GM21423 (cell line): ENCODE results near the gene NARS2.
"Not testable (repeated sequence)": the region's sequence is repeated elsewhere in the genome, so short reads cannot be mapped to it uniquely, and the experiment has no call there.

Experiments used
- ATAC-seq: cut with Tn5 transposase; IDR thresholded peaks from one replicate; pipeline ENCODE4 v1.9.1; 2021; ENCODE audit warnings: mild to moderate bottlenecking, moderate library complexity; ENCODE audit not compliant: unreplicated experiment

NARS2 gene

GRCh38 chr11:78493413-78493975 lies 81.2 kb downstream of the NARS2 start:
- no peak for ATAC-seq

DNA sequence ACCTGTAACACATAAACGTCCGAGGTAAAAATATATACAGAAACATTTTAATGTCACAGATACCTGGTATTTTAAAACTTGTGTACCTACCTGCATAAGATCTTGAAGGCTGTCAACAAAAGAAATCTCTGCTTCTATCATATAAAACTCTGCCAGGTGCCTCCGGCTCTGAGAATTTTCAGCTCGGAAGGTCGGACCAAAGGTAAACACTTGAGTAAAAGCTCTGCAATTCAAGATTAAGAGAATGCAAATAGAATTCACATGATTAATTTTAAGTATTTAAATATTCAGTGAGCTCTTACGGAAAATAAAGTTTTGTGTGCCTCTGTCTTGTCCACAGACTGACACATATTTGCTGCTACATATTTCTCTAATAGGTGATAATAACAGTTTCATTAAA lies 81.7 kb downstream of the NARS2 start:
- no peak for ATAC-seq

DNA sequence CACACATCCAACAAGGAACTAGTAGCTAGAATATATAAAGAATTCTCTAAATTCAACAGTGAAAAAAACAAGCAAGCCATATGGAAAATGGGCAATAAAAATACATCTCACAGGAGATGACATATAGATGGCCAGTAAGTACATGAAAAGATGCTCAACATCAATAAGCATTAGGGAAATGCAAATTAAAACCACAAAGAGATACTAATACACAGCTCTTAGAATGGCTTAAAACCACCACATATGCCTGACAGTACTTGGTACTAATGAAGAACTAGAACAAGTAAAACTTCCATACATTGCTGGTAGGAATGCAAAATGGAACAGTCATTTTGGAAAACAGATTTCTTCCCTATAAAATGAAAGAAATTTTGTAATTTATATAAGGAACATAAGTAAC lies 85.5 kb downstream of the NARS2 start:
- ATAC-seq: no peak

DNA sequence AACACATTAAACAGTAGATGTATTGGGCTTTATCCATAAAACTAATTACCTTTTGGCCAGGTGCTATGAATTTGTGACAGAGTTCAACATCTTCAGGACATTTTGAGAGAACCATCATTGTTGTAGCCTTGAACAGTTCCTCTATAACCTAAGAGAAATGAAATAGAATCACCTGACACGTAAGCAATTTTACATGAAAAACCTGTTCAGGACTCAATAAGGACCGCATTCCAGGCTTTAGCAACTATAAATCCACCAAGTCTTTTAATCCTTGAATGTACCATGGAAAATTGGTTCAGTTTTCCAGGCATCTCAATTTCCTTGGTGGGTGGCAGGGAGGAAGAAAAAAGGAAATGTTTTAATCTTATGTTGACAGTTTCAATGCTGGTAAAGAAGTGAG lies 96.1 kb downstream of the NARS2 start:
- ATAC-seq: no peak

GRCh38 chr11:78476066-78476465 lies 98.6 kb downstream of the NARS2 start:
- ATAC-seq: no peak

GRCh38 chr11:78474451-78474850 lies 100.2 kb downstream of the NARS2 start:
- ATAC-seq: no peak

DNA sequence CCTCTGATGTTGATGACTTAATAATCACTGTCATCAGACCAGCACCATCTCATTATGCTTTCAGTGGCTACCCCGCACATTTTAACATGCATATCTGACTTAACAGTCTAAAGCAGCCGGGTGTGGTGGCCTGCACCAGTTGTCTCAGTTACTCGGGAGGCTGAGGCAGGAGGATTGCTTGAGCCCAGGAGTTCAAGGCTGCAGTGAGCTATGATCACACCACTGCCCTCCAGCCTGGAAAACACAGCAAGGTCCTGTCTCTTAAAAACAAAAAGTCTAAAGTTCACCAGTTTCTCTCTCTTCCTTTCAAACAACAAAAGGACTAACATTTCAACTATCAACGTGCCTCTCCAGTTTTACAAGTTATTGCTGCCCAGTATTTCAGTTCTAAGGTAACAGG lies 101.8 kb downstream of the NARS2 start:
- ATAC-seq: no peak

DNA sequence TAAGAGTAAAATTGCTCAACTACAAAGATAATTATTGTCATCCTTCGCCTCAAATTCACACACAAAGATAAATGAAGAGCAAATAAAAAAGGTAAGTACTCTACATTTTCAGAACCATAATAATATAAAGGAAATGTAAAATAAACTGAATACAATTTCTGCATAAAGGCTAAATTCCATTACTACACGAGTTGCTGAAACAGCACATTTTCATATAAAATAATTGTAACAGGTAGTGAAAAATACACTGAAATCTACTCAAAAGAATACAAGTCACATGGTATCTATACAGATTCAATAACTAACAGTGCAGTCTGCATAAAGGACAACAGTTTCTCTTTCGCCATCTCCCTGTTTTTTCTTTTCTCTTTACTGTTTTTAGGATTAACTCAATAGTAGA lies 102.3 kb downstream of the NARS2 start:
- ATAC-seq: no peak

DNA sequence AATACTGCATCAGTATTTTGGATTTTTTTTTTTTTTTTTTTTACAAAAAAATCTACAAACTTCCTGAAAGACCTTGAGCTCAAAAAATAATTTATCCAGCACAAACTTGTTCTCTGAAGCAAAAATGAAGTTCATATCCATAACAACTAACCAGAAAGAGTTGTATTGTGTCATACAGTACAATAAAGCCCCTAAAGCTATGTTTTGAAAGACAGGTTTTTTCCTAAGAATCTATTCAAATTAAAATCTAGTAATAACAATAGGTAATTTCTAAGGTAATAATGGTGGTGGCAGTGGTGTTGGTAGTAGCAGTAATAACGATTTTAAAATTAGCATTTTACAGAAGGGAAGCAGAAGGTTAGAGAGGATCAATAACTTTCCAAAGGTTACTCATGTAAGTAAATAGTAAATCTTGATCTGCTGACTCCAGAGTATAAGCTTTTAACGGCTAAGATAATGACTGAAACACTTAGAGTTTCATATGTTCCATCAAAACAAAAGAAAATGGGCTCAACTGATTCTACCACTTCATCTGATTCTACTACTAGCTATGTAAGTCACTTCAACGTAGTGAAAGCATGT lies 103.7 kb downstream of the NARS2 start:
- ATAC-seq: no peak

DNA sequence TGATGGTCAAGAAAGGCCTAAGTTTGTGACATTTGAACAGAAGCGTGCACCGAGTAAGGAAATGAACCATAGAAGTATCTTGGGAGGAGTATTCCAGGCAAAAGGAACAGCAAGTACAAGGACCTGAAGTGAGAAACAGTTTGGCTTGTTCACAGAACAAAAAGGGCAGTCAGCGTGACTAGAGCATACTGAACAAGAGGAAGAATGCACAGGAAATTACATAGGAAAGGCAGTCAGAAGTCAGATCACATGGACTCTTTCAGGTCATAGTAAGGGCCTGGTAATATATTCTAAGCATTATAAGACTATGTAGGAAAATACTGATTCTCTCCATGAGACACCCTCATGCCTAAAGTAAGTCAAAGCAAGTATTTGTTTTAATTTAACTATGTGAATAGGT lies 104.8 kb downstream of the NARS2 start:
- ATAC-seq: no peak

DNA sequence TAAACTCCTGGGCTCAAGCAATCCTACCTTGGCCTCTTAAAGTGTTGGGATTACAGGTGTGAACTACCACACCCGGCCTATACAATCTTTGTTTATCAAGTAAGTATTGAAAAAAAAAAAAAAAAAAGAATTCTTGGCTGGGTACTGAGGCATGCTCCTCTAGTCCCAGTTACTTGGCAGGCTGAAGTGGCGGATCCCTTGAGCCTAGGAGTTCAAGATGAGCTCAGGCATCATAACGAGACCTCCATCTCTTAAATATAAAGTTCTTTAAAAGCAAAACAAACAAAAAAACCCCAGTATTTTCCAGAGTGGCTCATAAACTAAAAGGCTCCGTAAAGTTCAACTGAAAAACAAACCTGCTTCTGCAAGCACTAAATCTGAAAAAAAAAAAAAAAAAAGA lies 106.7 kb downstream of the NARS2 start:
- no peak for ATAC-seq

DNA sequence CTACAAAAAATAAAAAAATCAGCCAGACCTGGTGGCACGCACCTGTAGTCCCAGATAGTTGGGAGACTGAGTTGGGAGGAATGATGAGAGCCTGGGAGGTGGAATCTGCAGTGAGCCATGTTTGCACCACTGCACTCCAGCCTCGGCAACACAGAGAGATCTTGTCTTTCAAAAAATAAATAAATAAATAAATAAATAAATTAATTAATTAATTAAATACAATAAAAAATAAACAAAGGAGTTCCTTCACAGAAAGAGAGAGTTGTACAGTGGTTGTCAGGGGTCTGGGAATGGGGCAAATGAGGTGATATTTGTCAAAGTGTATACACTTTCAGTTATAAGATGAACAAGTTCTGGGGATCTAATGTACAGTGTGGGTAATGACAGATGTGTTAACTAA lies 107.3 kb downstream of the NARS2 start:
- no peak for ATAC-seq

DNA sequence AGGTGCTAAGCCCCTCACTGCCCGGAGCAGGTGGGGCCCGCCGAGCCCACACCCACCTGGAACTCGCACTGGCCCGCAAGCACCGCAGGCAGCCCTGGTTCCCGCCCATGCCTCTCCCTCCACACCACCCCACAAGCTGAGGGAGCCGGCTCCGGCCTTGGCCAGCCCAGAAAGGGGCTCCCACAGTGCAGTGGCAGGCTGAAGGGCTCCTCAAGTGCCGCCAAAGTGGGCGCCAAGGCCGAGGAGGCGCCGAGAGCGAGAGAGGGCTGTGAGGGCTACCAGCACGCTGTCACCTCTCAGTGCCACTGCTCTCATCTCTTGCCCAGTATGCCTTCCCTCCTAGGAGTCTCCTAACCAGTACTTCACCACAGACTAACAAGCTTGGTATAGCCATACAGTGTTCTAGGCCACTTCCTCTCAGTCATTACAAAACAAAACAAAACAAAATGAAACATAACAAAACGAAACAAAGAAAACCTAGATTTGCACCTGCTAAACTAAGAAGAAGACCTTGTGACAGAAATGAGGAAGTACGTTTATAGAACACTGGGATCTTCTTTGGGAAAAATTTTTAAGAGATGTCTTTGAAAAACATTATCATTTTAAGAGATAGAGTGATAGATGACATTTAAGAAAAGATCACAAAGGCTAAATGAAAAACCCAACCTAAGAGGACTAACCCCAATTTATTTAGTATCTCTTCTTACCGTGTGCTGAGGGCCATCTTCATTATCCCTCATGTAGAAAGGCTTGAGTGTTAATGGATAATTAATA lies 109.3 kb downstream of the NARS2 start:
- peak; percentile 99 for ATAC-seq

DNA sequence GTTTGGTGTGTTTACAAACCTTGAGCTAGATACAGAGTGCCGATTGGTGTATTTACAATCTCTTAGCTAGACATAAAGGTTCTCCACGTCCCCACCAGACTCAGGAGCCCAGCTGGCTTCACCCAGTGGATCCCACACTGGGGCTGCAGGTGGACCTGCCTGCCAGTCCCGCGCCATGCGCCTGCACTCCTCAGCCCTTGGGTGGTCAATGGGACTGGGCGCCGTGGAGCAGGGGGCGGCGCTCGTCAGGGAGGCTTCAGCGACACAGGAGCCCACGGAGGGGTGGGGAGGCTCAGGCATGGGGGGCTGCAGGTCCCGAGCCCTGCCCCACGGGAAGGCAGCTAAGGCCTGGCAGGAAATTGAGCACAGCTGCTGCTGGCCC lies 109.9 kb downstream of the NARS2 start:
- not testable (repeated sequence) for ATAC-seq

DNA sequence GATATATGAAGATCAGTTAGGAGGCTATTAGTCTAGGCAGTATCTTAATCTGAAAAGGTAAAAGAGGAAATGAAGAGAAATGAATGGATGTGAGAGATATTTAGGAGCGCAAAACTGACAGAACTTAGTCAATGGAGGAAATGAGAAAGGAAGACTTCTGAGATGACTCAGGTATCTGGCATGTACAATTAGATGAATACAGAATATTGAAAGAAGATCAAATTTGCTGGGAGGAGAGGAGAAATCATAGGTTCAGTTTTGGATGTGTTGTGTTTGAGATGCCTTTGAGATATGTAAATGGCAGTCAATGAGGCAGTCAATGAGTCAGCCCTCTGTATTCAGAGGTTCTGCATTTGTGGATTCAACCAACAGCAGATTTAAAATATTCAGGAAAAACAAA lies 114.2 kb downstream of the NARS2 start:
- no peak for ATAC-seq

DNA sequence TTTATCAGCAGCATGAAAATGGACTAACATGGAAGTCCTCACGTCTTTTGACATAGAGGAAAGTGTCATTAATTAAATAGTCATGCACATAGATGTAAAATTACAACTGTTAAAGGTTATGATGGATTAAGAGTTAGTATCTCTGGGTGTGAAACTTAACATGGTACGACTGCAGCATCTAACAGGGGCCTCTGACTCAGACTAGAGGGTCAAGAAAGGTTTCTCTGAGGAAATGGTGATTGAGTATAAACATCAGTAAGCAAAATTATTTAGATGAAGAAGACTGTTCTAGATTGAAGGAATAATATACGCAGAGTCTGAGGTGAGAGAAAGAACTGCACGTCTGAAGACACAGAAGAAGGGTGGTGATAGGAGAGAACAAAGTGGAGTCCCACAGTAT lies 114.9 kb downstream of the NARS2 start:
- ATAC-seq: no peak

DNA sequence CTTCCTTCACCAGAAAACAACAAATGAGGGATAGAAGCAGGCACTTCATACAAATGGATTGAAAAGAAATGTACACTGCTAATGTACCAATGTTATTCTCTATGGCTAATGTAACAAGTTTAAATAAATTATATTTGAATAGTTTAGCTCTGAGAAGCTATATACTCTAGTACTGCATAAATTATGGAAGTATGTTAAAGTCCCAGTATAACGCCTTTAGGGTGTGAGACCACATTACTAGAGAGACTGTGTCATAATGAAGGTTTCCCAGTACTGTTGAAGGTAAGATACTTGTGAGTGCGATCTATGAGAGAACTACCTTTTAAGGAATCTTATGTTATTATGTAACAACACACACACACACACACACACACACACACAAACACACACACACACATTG lies 117.2 kb downstream of the NARS2 start:
- ATAC-seq: no peak

GRCh38 chr11:78453140-78453935 lies 121.3 kb downstream of the NARS2 start:
- no peak for ATAC-seq

DNA sequence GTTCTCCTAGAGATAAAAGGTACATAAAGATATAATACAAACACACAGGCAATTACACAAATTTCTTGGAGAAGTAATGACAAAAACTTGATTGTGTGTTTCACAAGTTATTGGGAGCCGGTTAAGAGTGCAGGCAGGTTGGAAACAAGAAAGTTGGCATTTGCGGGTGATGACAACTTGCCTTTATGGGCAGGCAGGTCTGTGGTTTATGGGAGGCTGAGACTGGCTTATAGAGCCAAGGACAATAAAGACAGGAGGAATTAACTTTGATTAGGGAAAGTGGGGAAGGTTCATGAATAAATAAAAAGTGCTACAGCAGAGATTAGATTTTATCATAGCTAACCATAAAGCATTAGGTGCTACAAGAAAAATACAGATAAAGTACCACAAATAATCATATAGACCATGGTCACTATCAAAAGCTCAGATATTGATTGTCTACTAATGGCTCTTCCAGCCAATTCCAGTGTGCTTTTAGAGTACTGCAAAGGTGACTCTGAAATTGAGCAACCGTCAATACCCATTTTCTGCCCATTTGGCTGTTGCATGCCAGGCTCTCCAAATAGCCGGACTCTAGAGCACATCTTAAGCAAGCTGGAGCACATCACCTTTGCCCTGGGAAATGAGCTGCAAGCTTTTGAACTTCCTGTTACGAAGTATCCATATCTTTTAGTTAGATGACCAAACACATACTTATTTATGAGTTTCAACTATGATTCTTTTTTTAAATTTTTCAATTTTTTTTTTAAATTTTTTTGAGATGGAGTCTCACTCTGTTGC lies 123.1 kb downstream of the NARS2 start:
- ATAC-seq: no peak

DNA sequence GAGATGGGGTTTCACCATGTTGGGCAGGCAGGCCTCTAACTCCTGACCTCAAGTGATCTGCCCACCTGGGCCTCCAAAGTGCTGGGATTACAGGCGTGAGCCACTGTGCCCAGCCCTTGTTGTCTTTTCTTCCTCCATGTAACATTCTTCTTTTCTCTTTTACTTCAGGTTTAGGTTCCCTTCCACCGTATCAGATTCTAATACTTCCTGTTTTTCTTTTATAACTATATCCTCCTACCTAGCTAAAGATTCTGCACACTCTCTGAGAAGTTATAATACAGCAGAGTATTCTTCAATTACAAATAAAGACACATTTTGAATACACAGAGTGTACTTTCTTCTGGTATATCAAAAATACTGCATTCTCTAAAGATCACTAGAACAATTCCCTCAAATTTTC lies 123.8 kb downstream of the NARS2 start:
- no peak for ATAC-seq

DNA sequence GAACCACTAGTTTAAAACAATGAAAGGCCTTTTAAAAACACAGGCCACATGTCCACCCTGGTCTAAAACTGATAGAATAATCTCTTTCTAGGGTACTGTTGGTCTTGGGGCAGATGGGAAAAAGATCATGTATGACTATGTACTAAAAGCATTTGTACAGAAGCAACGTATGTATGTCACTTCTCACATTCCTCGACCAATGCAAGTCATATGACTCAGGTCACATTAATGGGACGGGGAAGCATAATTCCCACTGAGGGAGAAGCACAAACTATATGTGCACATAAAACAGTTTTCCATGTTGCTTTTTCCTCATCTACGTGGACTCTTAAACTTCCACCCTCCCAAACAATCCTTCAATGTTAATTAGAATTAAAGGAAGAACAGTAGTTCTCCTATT lies 124.8 kb downstream of the NARS2 start:
- no peak for ATAC-seq
